GM19468 (cell line): ENCODE data around the gene FRG2.
"Not testable (repeated sequence)": the region's sequence is repeated elsewhere in the genome, so short reads cannot be mapped to it uniquely, and the experiment has no call there.

Experiments
- ATAC-seq: cut with Tn5 transposase; IDR thresholded peaks from one replicate; pipeline ENCODE4 v1.9.1; 2021; ENCODE audit warnings: mild to moderate bottlenecking, moderate library complexity, moderate number of reproducible peaks; ENCODE audit not compliant: unreplicated experiment; ENCODE audit errors: extremely low read depth

FRG2 gene

GRCh38 chr4:190016369-190017289 lies 10.4 kb downstream of the FRG2 start:
- no peak for ATAC-seq

- no peak for ATAC-seq
Measured at GRCh38 chr4:190015538-190016368, 11.3 kb downstream of the FRG2 start.

- no peak for ATAC-seq
Measured at GRCh38 chr4:190014771-190015537, 12.1 kb downstream of the FRG2 start.

GRCh38 chr4:189989941-189990340 lies 37.1 kb downstream of the FRG2 start:
- not testable (repeated sequence) for ATAC-seq

GRCh38 chr4:189988877-189989431 lies 38.1 kb downstream of the FRG2 start:
- ATAC-seq = no peak

- not testable (repeated sequence) for ATAC-seq
Measured at GRCh38 chr4:189985651-189986243, 41.3 kb downstream of the FRG2 start.

- ATAC-seq = not testable (repeated sequence)
Measured at GRCh38 chr4:189984661-189985060, 42.4 kb downstream of the FRG2 start.

- ATAC-seq = not testable (repeated sequence)
Measured at GRCh38 chr4:189983916-189984526, 43.0 kb downstream of the FRG2 start.

- ATAC-seq = no peak
Measured at GRCh38 chr4:189981970-189982369, 45.1 kb downstream of the FRG2 start.

GRCh38 chr4:189980292-189980691 lies 46.8 kb downstream of the FRG2 start:
- not testable (repeated sequence) for ATAC-seq

- no peak for ATAC-seq
Measured at GRCh38 chr4:189979196-189980047, 47.6 kb downstream of the FRG2 start.
